Activated CD4-positive, CD25-positive, alpha-beta regulatory T cell treated with anti-CD3 and anti-CD28 coated beads, Interleukin-2, amount 50 U/mL, for 24 hours (primary cell): Measurements from ENCODE around the gene LCT.

ENCODE experiments used
- ATAC-seq, 2 donors: fragments of 150-1000 bp; cut with Tn5 transposase; one replicate each; pipeline ENCODE4 v1.10.0; 2021; ENCODE audit warnings: mild to moderate bottlenecking in 1 of 2, moderate library complexity in 1 of 2

The LCT gene

GRCh38 chr2:135741395-135742324, 95.3 kb downstream of the LCT start, which contains the start of gene UBXN4:
Gene UBXN4 (plus strand): TSS chr2:135741855. CDS start chr2:135741930, 75 bp downstream.
- peak; percentile 94 to 96 for ATAC-seq

GRCh38 chr2:135741043-135741394, 96.0 kb downstream of the LCT start:
- no peak for ATAC-seq

- ATAC-seq = no peak
Observed at GRCh38 chr2:135740206-135740605, 96.8 kb downstream of the LCT start.
